ENCODE data around the gene SDHAF1. TPM values are rescaled to one million over a fixed set of nuclear protein-coding genes. Genes with fewer than 3 reads are reported as not detected.
A peak's percentile ranks its signal among the peaks of the same experiment; 100 is the strongest.
"Not testable (repeated sequence)": the region's sequence is repeated elsewhere in the genome, so short reads cannot be mapped to it uniquely, and the experiment has no call there.

The SDHAF1 gene
- total and polyA plus RNA-seq, 11 donors: 9.7 to 41.8 (median 11.4) TPM

DNA sequence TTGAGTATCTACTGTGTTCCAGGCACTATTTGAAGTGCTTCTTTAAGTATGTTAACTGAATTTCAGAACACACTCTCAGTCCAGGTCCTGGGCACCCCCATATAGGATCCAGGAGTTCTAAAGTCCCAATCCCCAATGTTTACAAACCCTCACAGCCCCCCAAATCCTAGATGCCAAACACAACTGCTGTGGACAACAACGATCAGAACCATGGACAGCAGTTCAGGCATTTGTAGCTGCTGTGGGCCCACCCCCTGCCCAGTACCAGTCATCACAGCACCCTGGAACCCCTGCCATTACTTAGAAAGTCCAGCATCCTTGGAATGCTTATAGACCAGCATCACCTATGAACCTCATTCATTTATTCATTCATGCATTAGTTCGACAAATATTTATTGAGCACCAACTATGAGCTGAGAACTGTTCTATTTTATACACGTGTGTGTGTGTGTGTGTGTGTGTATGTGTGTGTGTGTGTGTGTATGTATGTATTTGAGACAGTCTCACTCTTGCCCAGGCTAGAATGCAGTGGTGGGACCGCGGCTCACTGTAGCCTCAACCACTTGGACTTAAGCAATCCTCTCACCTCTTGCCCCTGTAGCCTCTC is 19.3 kb upstream of the SDHAF1 start:
- no peak for DNase-seq
- Histone ChIP-seq H3K9me3 (no peaks in the 10 kb centered on the region), H3K27ac (no peak overlapping the region), H3K4me3 (no peak overlapping the region), H3K4me1 (no peaks in the 10 kb centered on the region), H3K27me3 (peaks cover 0 to 23% (median 5%) of the 10 kb centered on the region in 9 donors), H3K36me3 (no peaks in the 10 kb centered on the region)
- intact Hi-C loops (cut with DNase I): no loop called here
- no peak for ATAC-seq
- TF ChIP-seq CTCF (IDR thresholded peaks at IDR 0.05) (no peak), POLR2A (IDR thresholded peaks at IDR 0.05) (no peak)
- 31 to 42% (median 33%) methylated on average over 5 of the region's 5 CpGs for WGBS, 4 donors

GRCh38 chr19:35977446-35978222 is 17.4 kb upstream of the SDHAF1 start:
- no peak overlapping the region for H3K27ac ChIP-seq
- no peaks in the 10 kb centered on the region for H3K9me3 ChIP-seq
- no peak for ATAC-seq
- TF ChIP-seq CTCF (IDR thresholded peaks at IDR 0.05) (no peak), POLR2A (IDR thresholded peaks at IDR 0.05) (no peak)
- no peaks in the 10 kb centered on the region for H3K36me3 ChIP-seq
- DNase-seq: no peak
- 50 to 75% (median 51%) methylated on average over 9 to 14 of the region's 14 CpGs for WGBS, 4 donors
- no peaks in the 10 kb centered on the region for H3K4me1 ChIP-seq
- H3K4me3 ChIP-seq: no peak overlapping the region
- H3K27me3 ChIP-seq: peaks cover 0 to 24% (median 5%) of the 10 kb centered on the region in 9 donors
- intact Hi-C loops (cut with DNase I): no loop called here

- no peak for ATAC-seq
- WGBS, 4 donors: 33 to 49% (median 45%) methylated on average over 5 of the region's 5 CpGs
- H3K27me3 ChIP-seq: peaks cover 0 to 24% (median 5%) of the 10 kb centered on the region in 9 donors
- H3K4me3 ChIP-seq: no peak overlapping the region
- no peak for DNase-seq
- intact Hi-C loops (cut with DNase I): no loop called here
- H3K9me3 ChIP-seq: no peaks in the 10 kb centered on the region
- TF ChIP-seq CTCF (IDR thresholded peaks at IDR 0.05) (no peak), POLR2A (IDR thresholded peaks at IDR 0.05) (no peak)
- H3K36me3 ChIP-seq: no peaks in the 10 kb centered on the region
- H3K4me1 ChIP-seq: no peaks in the 10 kb centered on the region
- no peak overlapping the region for H3K27ac ChIP-seq
These were observed 16.7 kb upstream of the SDHAF1 start for GRCh38 chr19:35978271-35978670.

DNA sequence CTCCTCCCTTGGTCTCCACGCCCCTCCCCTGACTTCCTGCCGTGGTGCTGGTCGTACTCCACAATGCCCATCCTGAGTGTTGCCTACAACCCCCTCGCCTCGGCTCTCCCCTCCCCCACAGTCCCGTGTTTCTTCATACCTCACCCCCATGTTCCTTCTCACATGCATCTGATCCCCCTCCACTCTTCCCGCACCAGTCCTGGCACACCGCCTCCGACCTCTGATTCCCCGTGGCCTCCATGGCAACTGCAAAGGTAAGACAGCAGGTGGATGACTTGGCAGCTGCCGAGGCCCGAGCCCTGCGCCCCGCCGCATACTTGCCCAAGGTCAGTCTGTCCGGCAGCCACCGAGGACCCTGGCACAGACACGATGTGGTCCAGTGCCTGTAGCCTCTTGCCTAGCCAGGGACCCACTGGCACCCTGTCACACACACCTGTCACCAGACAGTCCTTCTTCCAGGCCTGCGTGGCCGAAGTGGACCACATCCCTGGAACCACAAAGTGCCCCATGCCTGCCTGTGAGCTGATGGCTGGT is 16.1 kb upstream of the SDHAF1 start:
- WGBS, 4 donors: 50 to 69% (median 67%) methylated on average over 14 to 20 of the region's 20 CpGs
- Histone ChIP-seq H3K27me3 (peaks cover 0 to 25% (median 5%) of the 10 kb centered on the region in 9 donors), H3K4me1 (no peaks in the 10 kb centered on the region), H3K36me3 (no peaks in the 10 kb centered on the region), H3K27ac (no peak overlapping the region), H3K9me3 (no peaks in the 10 kb centered on the region), H3K4me3 (no peak overlapping the region)
- ATAC-seq (peak in 1 of 4 donors; percentile 25), DNase-seq (no peak)
- intact Hi-C loops (cut with DNase I): no loop called here
- TF ChIP-seq CTCF (IDR thresholded peaks at IDR 0.05) (no peak), POLR2A (IDR thresholded peaks at IDR 0.05) (no peak)

GRCh38 chr19:35980997-35981396 is 14.0 kb upstream of the SDHAF1 start:
- H3K9me3 ChIP-seq; intact Hi-C loops (cut with DNase I); ATAC-seq; H3K4me1 ChIP-seq; H3K27ac ChIP-seq; H3K4me3 ChIP-seq; DNase-seq; H3K36me3 ChIP-seq: not testable (repeated sequence)
- peaks cover 0 to 41% (median 13%) of the 10 kb centered on the region in 9 donors for H3K27me3 ChIP-seq
- WGBS, 4 donors: 82 to 87% (median 84%) methylated on average over 4 of the region's 4 CpGs

All from heart left ventricle (tissue), 16 donors.